GM13976 (cell line): ENCODE results near the gene ZNF618.

Experiments used
- DNase-seq: peaks from one replicate; pipeline ENCODE4 v3.0.0; 2012; ENCODE audit warnings: low spot score
- CTCF ChIP-seq: IDR thresholded peaks from 2 replicates; pipeline ENCODE4 v1.5.1; 2012; ENCODE audit warnings: borderline replicate concordance, mild to moderate bottlenecking; ENCODE audit not compliant: insufficient read depth; ENCODE audit errors: extremely low read depth, missing control alignments, control extremely low read depth
- in situ Hi-C: fragments of 300-500 bp; cut with MboI; formaldehyde crosslinking; loops from one replicate; pipeline ENCODE4 v1.12.0; 2022; ENCODE audit warnings: low sequenced_read_pairs, mixed read lengths, inconsistent platforms; ENCODE audit not compliant: unreplicated experiment

The ZNF618 gene

GRCh38 chr9:114008667-114009410 is 132.7 kb downstream of the ZNF618 start:
- TF ChIP-seq CTCF: no peak
- no peak for DNase-seq
- in situ Hi-C loops: no loop called here

- TF ChIP-seq CTCF: no peak
- no peak for DNase-seq
- in situ Hi-C loops: no loop called here
These were observed 135.2 kb downstream of the ZNF618 start for GRCh38 chr9:114011313-114011712.

- DNase-seq: no peak
- in situ Hi-C loops: no loop called here
- TF ChIP-seq CTCF: no peak
These were observed 136.0 kb downstream of the ZNF618 start for GRCh38 chr9:114012126-114012525.

GRCh38 chr9:114014044-114014443 is 137.9 kb downstream of the ZNF618 start:
- in situ Hi-C loops: no loop called here
- no peak for TF ChIP-seq CTCF
- DNase-seq: no peak

- in situ Hi-C loops: no loop called here
These were observed 139.5 kb downstream of the ZNF618 start for GRCh38 chr9:114015607-114016006.

GRCh38 chr9:114016101-114016500 is 140.0 kb downstream of the ZNF618 start:
- in situ Hi-C loops: no loop called here
- no peak for DNase-seq
- TF ChIP-seq CTCF: no peak

More at GRCh38 chr9:114015607-114016006, 139.5 kb downstream of the ZNF618 start:
- no peak for TF ChIP-seq CTCF
- DNase-seq: no peak
